ENCODE results near the gene SETD1B.

DNA sequence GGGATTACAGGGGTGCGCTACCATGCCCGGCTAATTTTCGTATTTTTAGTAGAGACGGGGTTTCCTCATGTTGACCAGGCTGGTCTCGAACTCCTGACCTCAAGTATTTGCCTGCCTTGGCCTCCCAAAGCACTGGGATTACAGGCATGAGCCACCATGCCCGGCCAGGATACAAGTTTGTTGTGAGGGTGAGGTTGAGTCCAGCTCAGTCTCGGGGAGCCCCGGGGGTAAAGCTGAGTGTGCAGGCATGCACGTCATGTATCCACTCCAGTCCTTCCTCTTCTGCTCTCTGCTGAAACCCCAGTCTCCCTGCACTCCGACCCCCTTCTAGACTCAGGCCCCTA is 54.5 kb downstream of the SETD1B start:
- TF ChIP-seq EZH2 (IDR thresholded peaks at IDR 0.05; ENCODE audit: borderline replicate concordance, insufficient read depth, low read length, poor library complexity, severe bottlenecking) (no peak), MXI1 (conservative IDR thresholded peaks at IDR 0.05; ENCODE audit: poor library complexity, severe bottlenecking) (no peak)
- TF ChIP-seq, protein P1, sequence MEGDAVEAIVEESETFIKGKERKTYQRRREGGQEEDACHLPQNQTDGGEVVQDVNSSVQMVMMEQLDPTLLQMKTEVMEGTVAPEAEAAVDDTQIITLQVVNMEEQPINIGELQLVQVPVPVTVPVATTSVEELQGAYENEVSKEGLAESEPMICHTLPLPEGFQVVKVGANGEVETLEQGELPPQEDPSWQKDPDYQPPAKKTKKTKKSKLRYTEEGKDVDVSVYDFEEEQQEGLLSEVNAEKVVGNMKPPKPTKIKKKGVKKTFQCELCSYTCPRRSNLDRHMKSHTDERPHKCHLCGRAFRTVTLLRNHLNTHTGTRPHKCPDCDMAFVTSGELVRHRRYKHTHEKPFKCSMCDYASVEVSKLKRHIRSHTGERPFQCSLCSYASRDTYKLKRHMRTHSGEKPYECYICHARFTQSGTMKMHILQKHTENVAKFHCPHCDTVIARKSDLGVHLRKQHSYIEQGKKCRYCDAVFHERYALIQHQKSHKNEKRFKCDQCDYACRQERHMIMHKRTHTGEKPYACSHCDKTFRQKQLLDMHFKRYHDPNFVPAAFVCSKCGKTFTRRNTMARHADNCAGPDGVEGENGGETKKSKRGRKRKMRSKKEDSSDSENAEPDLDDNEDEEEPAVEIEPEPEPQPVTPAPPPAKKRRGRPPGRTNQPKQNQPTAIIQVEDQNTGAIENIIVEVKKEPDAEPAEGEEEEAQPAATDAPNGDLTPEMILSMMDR (IDR thresholded peaks at IDR 0.05; ENCODE audit: poor library complexity, severe bottlenecking) = no peak
- TF ChIP-seq, protein P2, sequence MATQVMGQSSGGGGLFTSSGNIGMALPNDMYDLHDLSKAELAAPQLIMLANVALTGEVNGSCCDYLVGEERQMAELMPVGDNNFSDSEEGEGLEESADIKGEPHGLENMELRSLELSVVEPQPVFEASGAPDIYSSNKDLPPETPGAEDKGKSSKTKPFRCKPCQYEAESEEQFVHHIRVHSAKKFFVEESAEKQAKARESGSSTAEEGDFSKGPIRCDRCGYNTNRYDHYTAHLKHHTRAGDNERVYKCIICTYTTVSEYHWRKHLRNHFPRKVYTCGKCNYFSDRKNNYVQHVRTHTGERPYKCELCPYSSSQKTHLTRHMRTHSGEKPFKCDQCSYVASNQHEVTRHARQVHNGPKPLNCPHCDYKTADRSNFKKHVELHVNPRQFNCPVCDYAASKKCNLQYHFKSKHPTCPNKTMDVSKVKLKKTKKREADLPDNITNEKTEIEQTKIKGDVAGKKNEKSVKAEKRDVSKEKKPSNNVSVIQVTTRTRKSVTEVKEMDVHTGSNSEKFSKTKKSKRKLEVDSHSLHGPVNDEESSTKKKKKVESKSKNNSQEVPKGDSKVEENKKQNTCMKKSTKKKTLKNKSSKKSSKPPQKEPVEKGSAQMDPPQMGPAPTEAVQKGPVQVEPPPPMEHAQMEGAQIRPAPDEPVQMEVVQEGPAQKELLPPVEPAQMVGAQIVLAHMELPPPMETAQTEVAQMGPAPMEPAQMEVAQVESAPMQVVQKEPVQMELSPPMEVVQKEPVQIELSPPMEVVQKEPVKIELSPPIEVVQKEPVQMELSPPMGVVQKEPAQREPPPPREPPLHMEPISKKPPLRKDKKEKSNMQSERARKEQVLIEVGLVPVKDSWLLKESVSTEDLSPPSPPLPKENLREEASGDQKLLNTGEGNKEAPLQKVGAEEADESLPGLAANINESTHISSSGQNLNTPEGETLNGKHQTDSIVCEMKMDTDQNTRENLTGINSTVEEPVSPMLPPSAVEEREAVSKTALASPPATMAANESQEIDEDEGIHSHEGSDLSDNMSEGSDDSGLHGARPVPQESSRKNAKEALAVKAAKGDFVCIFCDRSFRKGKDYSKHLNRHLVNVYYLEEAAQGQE (IDR thresholded peaks at IDR 0.05; ENCODE audit: borderline replicate concordance) = no peak

Data from neural cell (in vitro differentiated cells).